Uterus (tissue), 2 donors: ENCODE data around the gene KIAA0513.

Source experiments
- POLR2A ChIP-seq, 2 donors: fragments of 450-650 bp; IDR thresholded peaks; one replicate each; pipeline ENCODE4 v1.6.1; 2016; ENCODE audit warnings: antibody characterized with exemption in 2 of 2, mild to moderate bottlenecking in 1 of 2, moderate library complexity in 1 of 2
- TF ChIP-seq, protein P1 (sequence below), 4 experiments: fragments of 200-600 bp in 2 of 4; fragments of 450-650 bp in 2 of 4; sonication (generic) in 2 of 4; IDR thresholded peaks; one replicate each; pipeline ENCODE4 v1.5.1; 2016 to 2019; ENCODE audit warnings: antibody characterized with exemption in 4 of 4, mild to moderate bottlenecking in 2 of 4, moderate library complexity in 1 of 4

DNA sequence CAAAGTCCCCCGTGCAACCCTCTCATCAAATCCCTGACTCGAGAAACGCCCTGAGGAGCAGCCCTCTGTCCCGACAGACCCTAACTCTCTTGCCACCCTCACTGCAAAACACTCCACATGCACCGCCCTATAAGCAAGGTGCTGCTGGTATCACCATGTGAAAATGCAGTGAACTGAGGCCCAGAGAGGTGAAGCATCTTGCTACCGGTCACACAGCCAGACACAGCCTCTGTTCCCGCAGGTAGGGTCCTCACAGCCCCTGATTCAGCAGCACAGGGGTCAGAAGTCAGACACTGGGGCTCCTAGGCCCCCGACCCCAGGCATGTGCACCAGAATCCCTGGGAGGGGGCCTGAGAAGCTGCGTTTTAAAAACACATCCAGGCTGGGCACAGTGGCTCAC, 83.6 kb downstream of the KIAA0513 start:
- TF ChIP-seq, protein P1, sequence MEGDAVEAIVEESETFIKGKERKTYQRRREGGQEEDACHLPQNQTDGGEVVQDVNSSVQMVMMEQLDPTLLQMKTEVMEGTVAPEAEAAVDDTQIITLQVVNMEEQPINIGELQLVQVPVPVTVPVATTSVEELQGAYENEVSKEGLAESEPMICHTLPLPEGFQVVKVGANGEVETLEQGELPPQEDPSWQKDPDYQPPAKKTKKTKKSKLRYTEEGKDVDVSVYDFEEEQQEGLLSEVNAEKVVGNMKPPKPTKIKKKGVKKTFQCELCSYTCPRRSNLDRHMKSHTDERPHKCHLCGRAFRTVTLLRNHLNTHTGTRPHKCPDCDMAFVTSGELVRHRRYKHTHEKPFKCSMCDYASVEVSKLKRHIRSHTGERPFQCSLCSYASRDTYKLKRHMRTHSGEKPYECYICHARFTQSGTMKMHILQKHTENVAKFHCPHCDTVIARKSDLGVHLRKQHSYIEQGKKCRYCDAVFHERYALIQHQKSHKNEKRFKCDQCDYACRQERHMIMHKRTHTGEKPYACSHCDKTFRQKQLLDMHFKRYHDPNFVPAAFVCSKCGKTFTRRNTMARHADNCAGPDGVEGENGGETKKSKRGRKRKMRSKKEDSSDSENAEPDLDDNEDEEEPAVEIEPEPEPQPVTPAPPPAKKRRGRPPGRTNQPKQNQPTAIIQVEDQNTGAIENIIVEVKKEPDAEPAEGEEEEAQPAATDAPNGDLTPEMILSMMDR (IDR thresholded peaks at IDR 0.05) = no peak
- TF ChIP-seq POLR2A (IDR thresholded peaks at IDR 0.05) = no peak
